Mucosa of gallbladder (tissue), 1 donor: ENCODE data around the gene MSI2. TPM values are rescaled to one million over a fixed set of nuclear protein-coding genes. Genes with fewer than 3 reads are reported as not detected.
A peak's percentile ranks its signal among the peaks of the same experiment; 100 is the strongest.

Experiments used
- DNase-seq: peaks from one replicate; pipeline ENCODE4 v3.0.0-alpha.2; 2020; ENCODE audit warnings: low spot score
- total RNA-seq: library from RNA; stranded (reverse); gene quantifications from one replicate; pipeline ENCODE4 v1.2.1, GENCODE V29; 2021
- donor health status: DM: no; HTN: no; CAD: no.

Gene MSI2
- total RNA-seq, 1 donor from 2014 or later, result 133 TPM

DNA sequence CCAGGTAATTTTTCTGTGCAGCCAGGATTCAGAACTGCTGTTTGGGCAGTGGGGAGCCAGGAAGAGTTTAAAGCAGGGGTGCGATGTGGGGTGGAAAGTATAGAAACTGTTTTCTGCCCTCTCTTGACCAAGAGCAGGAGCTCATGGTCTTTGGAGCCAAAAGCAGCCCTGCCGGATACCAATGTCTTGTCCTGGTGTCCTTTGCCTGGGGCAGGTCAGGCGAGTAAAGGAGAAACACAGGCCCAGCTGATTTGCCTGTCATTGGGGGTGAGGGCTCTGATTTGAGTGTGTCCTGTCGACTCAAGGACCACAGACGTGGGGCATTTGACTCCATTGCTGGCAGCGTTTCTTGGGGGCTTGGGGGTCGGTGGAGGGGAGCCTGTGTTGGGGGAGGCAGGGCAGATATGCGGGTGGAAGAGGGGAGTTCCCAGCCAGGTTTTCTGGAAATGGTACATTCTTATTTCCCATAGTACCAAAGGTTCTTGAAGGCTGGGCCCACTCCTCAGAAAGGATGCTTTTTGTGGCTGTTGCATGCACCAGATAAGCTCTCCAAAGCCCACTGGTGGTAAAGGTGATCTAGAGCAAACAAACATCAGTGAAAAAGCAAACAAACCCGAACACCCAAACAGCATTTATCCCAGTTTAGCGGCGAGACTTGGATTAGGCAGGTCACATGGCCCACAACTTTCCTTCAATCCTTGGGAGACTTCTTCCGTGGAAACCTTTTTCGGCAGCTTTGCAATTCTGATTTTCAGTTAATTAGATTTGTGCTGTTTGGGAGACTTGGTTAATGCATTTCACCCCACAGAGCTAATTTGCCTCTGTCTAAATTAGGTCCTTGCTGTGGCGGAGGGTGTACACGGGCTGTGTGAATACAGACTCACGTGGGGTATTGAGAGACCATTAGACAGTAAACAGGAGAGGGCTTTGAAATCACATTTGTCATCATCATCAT is 59.0 kb downstream of the MSI2 start:
- no peak for DNase-seq

DNA sequence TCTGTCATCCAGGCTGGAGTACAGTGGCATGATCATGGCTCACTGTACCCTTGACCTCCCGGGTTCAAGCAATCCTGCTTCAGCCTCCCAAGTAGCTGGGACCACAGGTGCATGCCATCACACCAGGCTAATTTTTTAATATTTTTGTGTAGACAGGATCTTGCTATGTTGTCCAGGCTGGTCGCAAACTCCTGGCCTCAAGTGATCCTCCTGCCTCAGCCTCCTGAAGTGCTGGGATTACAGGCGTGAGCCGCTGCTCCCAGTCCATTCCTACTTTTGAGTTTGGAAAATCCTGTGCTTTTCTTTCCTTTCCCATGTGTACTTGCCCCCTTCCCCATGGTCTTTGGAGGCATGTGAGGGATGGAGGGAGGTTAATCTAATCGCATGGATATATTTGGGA is 60.0 kb downstream of the MSI2 start:
- DNase-seq, result no peak

DNA sequence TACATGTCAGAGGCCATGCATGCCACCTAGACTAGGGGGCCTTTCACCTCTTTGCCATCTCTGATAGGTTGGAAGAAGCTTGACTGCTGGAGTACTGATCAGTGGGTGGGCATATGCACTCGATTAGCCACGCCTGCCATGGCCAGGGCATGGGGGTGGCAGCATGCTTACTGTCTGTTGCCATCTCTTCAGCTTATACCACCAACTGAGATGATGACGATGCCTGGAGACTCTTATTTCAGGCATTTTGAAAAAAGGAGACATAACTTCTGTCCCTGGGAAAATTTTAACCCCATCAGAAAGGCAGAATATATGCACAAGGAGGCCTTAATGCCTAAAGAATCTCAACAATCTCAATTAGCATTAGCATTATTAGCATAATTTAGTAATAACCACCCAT is 60.8 kb downstream of the MSI2 start:
- DNase-seq, result no peak

DNA sequence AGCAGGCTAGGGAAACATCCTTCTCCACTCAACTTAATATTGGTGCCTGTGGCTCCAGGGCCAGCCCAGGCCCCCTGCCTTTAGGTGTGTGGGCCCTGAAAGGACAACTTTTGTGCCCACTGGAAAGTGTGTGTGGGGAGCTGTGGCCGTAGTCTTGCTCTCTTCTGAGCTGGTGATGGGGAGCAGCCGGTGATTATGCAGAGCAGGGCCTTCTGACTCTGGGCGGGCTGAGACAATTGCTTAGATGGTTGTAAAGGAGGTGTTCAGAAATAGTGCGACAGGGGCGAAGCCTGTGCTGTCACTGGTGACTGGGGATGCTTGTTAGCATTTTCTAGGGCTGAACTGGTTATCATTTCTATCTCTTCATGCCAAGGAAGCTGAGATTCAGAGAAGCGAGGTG is 62.6 kb downstream of the MSI2 start:
- DNase-seq, result no peak

DNA sequence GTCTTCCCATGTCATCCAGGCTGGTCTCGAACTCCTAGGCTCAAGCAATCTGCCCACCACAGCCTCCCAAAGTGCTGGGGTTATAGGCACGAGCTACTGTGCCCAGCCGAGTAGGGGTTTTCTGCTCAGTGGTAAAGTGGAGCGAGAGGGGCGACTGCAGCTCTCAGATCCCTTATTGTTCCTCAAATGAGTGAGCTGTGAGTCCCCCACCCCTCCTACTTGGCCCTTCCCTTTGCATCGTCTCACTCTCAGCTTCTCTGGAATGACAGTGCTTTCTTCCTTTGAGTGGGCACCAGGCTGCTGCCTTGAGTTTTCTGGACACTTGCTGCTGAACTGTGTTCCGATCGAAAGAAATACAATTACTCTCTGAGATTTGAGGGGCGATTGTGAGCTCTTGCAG is 63.5 kb downstream of the MSI2 start:
- no peak for DNase-seq

DNA sequence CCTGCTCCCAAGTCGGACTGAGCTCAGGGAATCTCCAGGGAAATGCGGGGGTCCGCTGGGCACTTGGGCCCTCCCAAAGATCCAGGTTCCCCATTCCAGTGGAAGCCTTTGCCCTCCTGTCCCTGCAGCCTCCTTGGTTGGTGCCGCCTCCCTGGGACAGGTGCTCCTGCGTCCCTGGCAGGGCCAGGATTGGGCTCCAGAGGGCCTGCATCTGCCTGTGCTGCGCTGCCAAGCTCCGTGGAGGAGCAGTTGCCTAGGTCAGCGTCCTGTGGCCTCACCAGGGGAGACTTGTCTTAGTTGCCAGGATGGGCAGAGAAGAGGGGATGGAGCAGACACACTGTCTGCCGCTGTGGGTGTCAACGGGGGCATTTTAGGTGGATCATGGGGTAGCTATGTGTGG is 67.1 kb downstream of the MSI2 start:
- no peak for DNase-seq

DNA sequence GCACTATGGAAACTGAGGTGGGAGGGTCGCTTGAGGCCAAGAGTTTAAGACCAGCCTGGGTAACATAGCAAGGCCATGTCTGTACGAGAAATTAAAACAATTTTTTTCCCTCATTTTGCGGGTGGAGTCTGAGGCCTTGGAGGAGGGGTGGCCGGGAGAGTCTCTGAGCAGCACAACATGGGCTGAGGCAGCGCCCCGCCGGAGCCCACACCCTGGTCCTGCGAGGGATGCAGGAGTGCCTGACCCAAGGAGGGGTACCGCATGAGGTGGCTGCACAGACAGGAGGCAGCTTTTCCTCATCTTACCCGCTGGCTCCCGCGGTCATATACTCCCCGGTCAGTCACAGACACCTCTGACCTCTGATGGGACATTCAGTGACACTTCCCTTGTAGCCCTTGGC is 67.7 kb downstream of the MSI2 start:
- DNase-seq, result no peak

DNA sequence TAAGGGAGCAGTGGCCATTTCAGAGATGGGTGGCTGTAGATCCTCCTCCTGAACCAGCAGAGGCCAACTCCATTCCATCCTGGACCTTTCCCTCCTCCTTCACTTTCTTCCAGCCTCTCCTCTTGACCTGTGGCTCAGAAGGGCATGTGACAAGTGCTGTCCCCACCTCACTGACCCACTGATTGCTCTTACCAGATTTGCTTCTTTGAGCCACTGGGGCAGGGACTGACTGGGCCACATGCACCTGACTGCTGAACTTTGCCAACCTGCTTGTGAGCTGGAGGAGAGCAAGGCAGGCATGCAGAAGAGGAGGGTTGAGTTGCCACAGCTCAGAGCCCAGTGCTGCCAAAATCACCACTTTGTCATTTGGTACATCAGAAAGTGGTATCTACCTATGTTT is 68.3 kb downstream of the MSI2 start:
- DNase-seq, result no peak

DNA sequence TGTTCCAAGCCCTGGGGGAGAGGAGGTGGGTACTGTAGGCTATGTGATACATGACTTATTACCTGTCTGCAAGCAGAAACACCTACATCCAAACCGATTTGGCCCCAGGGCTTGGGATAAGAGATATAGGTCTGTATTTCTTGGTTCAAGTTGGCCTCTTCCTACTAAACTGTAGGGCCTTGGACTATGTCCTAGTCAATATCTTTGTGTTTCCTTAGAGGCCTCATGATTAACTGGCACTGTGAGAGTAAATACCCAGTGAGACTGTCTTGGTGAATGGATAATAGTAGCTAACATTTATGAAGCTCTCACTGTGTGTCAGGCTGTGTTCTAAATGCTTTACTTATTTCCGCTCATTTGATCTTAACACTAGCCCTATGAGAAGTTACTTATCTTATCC is 70.0 kb downstream of the MSI2 start:
- DNase-seq, result peak; percentile 68

DNA sequence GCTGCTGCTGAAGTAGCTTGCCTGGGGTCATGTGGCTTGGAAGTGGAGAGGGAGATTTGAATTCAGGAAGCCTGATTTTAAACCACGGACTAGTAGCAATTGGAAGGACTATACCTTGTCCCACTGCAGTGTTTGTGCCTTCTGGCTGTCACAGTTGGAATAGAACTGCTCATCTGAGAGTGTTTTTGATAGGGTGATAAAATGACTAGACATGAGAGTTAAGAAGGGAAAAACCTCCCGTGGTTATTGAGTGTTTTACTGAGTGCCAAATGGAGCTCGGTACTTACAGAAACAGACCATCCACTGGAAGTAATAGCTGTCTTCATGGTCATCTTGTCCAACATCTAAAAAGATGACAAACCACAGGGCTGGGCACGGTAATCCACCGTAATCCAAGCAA is 70.4 kb downstream of the MSI2 start:
- DNase-seq, result no peak

DNA sequence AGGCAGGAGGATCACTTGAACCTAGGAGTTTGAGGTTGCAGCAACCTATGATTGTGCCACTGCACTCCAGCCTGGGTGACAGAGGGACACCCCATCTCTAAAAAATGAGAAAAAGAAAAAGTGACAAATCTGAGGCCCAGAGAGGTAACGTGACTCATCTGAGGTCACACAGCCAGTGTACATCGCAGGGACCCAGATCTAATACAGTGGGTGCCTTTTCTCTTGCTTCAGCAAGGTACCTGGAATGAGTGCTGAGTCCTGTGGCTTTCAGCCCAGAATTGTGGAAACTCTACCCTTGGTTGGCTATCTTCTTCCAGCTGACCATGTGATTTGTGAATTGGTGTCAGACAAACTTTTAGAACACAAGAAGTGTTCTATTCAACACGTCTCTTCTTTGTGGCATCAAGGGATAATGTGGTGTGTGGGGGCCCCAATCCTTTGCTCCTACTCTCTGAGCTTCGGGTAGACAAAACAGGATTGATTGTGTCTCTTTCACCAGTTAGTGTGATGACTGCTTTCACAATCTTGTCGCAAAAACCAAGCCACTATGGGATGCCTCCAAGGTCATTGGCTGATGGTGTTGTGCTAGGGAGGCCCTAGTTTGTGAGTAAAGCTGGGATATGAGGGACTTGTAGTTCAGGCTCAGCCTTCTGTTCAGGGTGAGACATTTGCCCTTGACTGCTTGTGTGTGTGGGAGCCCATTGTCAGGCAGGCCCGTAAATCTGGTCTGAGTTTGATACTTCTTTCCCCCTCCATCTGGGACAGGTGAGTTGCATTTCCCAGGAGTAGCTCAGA is 71.0 kb downstream of the MSI2 start:
- DNase-seq, result no peak

DNA sequence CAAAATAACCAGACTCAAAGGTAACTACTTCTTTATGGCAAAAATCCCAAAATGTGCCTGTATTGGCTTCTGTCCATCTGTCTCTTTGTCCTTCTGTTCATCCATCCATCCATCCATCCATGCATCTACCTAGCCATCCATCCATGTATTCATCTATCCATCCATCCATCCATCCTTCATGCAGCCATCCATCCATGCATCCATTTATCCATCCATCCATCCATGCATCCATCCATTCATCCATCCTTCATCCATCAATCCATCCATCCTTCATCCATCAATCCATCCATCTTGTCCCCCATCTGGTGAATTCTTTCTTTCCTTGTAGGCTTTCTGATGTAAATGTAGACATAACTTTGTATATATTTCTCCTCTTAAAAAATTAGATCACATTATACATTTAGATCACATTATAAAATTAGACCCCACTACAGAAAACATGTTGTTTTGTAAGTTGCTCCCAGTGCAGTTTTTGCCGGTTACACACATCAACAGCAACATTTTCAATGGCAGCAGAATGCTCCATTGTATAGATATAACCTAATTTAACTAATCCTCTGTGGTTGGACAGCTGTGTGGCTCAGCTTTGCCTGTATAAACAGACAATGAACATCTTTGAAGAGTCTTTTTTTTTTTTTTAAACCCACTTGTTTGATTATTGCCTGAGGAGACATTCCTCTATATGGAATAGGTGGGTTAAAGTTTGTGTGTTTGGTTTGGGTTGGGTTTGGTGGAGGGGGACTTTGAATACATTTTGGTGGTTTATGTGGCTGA is 72.0 kb downstream of the MSI2 start:
- no peak for DNase-seq

DNA sequence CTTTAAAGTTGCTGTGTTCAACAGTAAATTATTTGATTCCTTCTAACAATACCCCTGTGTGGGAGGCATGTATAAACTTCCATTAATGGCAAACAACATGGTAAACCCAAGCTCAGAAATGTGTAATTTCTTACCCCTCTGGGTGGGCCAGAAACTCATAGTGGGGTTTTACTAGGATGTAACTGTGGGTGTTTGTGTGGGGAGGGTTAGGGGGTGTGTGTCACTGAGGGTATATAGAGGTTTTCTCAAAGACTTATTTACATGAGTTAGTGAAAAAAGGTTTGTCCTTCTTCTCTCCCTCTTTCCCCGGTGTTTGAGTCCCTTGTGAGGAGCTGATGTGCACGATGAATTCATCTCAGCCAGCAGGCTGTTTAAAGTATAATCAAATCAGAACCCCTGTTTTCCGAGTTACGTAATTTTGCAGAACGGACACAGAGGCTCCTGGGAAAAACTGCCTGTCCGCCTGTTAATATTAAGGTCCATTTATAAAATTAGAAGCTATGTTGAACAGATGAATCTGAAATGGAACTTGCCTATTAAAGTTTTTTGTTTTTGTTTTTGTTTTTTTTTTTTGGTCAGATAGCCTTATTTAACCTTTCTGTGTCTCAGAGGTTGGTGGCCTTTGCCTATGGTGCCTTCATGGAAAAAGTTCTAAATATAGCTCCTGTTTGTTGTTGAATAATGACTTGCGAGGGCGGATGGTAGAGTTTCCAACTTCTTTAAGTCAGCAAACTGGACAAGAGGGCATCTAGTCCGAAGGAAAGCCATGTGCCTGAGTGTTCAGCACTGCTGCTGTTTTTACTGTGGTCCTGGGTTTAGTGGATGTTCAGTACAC is 73.3 kb downstream of the MSI2 start:
- DNase-seq, result no peak

DNA sequence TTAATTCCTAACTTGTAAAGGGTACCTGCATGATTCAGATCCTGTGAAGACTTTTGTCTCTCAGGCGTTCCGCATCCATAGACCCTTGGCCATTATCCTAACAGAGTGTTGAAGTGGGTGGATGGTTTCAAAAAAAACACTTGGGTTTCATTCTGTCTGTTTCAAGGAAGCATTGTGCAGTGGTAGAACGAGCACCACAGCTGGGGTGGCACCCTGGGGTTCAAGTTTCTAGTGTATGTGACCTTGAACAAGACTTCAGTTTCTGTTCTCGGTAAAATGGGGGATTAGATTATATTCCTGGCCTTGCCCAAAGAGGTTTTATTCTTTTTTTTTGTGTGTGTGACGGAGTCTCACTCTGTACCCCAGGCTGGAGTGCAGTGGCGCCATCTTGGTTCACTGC is 74.3 kb downstream of the MSI2 start:
- no peak for DNase-seq

DNA sequence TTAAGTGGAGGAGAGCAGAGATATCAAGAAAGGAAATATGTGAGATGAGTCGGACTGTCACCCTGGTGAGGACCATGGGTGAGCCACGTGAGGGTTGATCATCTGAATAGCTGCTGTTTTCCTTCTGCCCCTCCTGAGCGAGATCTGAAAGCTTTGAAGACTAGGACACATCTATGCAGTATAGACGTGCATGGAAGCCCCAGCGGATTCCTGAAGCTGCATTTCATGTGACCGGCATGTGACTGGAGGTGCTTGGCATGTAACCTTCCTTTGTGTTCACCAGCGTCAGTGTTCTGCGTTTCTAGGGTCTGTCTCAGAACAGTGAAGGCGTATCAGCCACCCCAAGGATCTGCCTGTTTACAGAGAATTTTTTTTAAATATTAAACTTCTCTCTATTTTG is 75.1 kb downstream of the MSI2 start:
- no peak for DNase-seq

DNA sequence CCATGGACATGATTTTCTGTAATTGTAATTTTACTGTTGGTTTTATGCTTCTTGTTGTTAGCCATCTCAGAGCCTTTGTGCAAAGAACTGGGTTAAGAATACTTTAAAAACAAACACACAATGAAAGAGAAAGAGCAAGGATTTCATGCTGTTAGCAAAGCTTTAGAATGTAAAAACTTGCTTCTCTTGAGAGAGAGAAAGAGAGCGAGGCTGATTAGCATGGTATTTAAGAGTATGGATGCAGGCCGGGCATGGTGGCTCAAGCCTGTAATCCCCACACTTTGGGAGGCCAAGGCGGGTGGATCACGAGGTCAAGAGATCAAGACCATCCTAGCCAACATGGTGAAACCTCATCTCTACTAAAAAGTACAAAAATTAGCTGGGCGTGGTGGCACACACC is 76.2 kb downstream of the MSI2 start:
- DNase-seq, result no peak

DNA sequence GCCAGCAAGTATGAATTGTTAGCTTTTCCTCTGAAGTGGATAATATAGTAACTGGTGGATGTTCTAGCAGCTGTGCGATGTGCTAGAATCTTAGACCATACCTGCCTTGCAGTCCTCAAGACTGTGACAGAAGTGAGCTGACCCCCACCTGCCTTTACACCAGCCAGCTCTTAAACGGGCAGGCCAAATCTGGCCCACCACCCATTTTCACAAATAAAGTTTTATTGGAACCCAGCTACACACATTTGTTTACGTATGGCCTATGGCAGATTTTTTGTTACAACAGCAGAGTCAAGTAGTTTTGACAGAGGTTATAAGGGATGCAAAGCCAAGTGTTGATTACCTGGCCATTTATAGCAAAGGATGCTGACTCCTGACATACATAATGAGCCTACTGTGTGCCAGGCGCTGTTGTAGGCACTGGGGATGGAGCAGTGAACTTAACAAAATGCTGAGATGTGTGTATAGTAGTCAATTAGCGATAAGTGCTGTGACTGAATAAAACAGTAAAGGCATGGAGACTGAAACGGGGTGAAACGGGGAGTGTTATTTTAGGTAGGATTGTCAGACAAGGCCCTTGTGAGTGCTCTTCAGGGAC is 79.0 kb downstream of the MSI2 start:
- no peak for DNase-seq

DNA sequence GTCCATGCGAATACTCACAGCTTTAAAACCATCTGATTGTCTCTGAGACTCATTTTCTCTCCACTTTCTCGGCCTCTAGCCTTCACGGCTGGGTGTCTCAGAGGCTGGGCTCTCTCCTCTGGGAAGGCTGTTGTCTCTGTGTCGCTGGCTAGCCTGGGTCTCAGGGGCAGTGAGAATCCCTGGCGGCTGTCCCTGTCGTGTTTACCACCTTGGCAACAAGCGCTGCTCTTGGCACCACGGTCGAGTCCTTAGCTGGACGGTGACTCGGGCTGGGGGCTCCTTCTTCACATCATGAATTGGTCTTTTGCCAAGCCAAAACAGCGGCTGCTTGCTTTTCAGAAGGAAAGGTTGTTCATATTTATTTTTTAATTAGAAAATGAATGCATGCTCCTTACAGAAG is 81.1 kb downstream of the MSI2 start:
- DNase-seq, result no peak

DNA sequence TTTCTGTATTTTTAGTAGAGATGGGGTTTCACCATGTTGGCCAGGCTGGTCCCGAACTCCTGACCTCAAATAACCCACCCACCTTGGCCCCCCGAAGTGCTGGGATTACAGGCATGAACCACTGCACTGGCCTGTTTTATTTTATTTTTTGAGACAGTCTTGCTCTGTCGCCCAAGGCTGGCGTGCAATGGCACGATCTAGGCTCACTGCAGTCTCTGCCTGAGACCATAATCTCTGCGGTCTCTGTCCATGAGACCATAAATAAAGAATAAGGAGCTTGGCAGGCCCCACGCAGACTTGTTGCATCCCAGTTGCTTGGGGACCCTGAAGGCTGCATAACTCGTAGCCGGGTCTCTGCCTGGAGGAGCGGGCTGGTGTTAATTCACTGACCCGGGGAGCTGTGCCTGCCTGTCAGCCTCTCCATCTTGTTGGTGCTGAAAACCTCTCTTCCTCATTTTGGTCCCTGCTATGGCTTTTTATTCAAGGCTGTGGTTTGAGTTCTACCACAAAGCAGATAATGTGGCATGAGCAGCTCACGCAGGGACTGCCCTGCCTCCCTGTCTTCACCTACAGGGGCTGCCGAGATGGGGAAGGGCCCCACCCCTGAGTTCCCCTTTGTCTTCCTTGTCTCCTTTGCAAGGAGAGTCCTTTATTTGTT is 82.1 kb downstream of the MSI2 start:
- no peak for DNase-seq
